NCI-H1092 (cell line): ENCODE results near the gene RSRC2.
"Not testable (repeated sequence)": the region's sequence is repeated elsewhere in the genome, so short reads cannot be mapped to it uniquely, and the experiment has no call there.

Experiments
- DNase-seq: peaks from one replicate; lab custom pipeline; 2025; lab: John Stamatoyannopoulos, UW

Gene RSRC2

DNA sequence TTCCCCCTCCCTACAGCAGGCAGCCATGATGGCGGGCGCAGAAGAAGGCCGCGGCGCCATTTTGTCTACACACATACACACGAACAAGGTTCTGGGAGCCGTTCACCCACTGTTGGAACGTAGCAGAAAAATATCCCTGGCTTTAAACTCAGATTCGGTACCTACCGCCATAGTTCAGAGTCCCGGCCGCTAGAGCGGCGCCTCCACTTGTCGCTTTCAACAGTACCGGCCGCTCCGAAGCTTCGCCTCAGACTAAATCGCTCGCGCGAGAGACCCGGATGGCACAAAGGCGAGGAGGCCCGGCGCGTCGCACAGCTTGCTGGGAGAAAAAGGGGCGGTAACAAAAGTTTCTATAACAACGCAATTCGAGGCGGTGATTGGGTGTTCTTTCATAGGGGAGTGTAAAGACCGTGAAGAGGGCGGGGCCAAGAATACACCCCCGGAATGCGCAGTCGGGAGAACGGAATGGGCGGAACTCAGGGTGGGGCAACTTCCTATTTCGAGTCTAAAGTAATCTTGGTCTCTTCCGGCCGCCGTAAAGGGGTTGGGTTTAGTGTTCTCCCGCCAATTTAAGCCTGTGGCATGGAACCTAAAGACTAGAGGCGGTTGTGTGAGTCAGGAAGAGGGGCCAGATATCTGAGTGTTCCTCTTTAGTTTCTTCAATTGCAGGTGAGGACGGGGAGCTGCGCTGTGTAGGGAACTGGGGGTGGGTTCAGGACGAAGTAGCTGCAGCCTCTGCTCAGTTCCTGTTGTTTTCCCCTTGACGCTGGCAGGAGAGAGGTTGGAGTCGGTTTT, at the start of gene RSRC2, which contains the start of gene KNTC1:
RSRC2 (minus strand) TSS at position 254 of the 795 bp plus-strand sequence; CDS start at position 171, 83 bp downstream.
KNTC1 (plus strand) TSS at position 567 of the 795 bp plus-strand sequence. CDS start 2,815 bp downstream, outside the sequence.
- DNase-seq: peak; percentile 98

- no peak for DNase-seq
These were observed 45.1 kb upstream of the RSRC2 start for GRCh38 chr12:122571821-122572220.

GRCh38 chr12:122570006-122570405, 43.3 kb upstream of the RSRC2 start:
- DNase-seq: not testable (repeated sequence)

DNA sequence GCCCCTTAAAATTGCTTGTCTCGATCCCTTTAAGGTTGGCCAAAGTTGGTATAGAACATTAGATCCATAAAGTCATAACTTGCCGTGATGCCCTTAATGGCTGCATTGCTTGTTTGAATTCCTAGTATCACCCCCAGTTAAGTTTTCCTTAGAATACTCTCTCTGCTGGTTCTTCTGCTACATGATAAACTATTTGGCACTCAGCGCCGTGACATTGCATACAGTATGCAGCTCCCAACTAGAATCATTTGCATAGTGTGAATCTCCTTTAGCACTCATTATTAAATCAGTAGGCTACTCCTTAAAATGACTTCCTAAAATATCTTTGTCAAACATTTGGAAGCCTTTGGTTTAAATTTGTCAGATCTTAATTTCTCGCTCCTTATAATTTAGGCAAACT, 42.6 kb upstream of the RSRC2 start:
- DNase-seq: no peak

- DNase-seq: not testable (repeated sequence)
These were observed 40.1 kb upstream of the RSRC2 start for GRCh38 chr12:122566816-122567215.

DNA sequence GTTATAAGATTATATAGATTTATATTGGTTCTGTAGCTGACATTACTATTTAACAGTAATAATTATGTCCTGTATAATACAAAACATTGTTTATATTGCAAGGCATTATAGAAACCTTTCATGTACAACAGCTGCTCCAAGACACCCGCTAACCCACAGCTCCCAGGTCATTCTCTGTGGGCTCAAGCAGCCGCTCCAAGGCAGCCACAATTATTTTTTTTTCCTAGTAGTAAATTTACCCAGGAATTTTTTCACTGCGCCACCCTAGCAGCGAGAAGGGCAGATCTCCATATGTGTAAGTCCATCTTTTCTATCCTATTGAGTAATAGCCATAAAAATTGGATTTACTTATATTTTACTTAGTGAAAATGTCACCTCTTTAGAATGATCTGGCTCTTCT, 36.6 kb upstream of the RSRC2 start:
- no peak for DNase-seq

- DNase-seq: no peak
These were observed 33.4 kb upstream of the RSRC2 start for GRCh38 chr12:122560138-122560537.

DNA sequence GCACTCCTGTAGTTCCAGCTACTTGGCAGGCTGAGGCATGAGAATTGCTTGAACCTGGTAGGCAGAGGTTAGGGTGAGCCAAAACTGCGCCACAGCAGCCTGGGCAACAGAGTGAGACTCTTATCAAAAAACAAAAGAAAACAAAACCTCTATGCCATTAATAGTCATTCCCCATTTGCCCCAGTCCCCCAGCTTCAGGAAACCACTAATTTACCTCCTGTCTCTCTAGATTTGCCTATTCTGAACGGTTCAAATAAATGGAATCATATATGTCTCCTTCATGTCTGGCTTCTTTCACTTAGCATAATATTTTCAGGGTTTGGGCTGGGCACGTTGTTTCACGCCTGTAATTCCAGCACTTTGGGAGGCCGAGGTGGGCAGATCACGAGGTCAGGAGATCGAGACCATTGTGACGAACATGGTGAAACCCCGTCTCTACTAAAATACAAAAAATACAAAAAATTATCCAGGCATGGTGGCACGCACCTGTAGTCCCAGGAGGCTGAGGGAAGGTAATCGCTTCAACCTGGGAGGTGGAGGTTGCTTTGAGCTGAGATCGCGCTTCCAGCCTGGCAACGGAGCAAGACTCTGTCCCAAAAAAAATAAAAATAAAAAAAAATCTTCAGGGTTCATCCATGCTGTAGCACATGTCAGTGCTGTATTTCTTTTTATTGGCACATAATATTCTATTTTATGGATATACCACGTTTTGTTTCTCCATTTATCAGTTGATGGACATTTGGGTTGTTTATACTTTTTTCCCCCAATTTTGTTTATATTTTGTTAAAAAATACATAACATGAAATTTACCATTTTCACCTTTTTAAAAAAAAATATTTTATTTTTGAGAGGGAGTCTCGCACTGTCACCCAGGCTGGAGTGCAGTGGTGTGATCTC, 32.3 kb upstream of the RSRC2 start:
- DNase-seq: no peak

DNA sequence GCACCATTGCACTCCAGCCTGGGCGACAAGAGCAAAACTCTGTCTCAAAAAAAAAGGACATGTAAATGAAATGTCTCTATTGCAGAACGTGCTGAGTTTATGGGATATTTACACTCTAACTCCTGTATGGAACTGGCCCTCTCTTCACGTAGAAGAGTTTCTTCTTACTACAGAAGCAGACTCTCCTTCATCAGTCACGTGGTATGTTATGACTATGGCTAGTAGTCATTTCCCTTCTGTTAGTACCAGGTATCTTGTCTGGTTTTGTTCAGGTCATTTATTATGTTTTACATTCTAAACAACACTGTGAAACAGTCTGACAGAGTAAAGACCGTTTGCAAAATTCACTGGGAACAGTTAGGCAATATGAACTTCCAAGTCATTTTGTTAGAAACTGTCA, 20.6 kb upstream of the RSRC2 start:
- no peak for DNase-seq

DNA sequence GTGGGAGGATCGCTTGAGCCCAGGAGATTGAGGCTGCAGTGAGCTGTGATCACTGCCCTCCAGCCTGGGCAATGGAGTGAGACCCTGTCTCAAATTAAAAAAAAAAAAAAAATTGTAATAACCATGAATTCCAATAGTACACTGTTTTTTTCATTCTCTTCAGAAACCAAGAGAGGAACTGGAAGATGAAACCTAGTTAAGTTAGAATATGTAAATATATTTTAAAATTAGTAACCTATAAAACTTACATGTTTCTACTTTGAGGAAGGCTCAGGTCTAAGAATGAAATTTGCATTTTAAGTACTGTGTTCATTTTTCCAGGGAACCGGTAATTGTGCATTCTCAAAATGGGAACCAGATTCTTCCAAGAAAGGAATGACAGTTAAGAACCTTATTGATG, 19.1 kb upstream of the RSRC2 start:
- no peak for DNase-seq

GRCh38 chr12:122544537-122544936, 17.8 kb upstream of the RSRC2 start:
- DNase-seq: no peak

DNA sequence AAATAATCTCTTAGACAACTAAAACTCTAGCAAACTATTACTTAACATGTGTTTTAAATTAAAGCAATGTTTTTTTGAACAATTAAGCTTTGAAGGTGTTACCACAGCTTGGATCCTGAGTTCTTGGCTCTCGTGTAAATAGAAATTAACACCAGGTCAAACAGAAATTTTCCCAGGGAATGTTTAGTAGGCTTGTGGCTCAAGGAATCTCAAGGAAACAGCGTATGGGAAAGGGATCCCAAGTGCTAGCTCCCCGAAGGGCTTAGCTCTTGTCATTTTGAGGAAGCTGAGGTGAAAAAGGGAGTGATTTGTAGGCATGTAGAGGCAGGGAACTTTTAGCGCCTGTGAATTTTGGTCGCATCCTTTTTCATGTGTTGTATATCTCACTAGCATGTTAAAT, 11.8 kb upstream of the RSRC2 start:
- no peak for DNase-seq

DNA sequence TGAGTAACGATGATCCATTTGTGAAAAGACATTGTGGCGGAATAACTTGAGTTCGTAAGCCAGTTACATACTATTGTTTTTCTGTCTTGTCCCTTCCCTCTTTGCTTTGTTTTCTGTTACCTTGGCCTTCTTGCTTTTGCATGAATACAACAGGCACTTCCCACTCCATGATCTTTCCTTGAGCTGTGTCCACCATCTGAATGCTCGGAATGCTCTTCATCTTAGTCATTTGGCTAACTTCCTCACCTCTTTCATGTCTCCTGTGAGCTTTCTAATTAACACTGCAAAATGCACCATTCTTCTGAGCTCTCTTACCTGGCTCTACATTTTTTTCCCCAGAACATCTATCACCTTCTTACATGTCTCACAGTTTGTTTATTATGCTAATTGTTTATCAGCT, 10.3 kb upstream of the RSRC2 start:
- DNase-seq: no peak

DNA sequence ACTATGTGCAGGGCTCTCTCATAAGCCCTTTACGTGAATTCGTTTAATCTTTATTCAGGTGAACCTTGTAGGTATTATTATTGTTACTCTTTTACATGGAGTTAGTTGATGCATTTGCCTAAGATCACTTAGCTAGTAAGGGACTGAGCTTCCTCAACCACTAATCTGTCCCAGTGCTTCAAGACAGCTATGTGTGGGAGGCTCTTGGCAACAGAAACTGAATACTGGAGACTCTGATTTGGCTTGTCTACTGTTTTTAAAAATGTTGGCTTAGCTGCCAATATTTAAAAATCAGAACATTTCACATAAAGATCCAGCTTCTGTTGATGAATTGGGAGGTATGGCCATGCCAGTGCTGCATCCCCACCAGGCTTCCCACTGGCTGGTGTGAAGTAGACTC, 7.1 kb upstream of the RSRC2 start:
- DNase-seq: no peak

- no peak for DNase-seq
These were observed 2.3 kb upstream of the RSRC2 start for GRCh38 chr12:122528992-122529391.

GRCh38 chr12:122528582-122528981, 1.8 kb upstream of the RSRC2 start:
- no peak for DNase-seq

DNA sequence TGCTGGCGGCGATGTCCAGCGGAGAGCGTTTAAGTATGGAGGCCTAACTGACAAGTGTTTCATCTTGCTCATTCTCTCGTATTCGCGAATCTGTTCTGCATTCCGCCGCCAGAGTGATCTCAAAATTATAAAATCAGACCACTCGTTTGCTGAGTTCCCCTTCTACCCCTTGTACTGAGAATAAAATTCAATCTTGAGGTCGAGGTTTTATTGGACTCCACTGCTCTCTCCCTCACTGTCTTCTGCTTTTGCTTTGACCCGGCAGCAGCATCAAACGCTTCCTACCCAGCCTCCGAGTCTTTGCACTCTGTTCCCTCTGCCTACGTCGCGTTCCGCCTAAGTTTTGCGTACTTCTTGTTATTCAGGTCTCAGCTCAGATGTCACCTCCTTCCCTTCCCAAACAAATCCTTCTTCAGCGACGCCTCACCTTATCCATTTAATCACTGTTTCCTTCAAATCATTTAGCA, 775 bp upstream of the RSRC2 start:
- no peak for DNase-seq

- no peak for DNase-seq
These were observed 2.7 kb downstream of the RSRC2 start for GRCh38 chr12:122523846-122524718.

GRCh38 chr12:122523280-122523679, 3.5 kb downstream of the RSRC2 start:
- DNase-seq: no peak

GRCh38 chr12:122520676-122521075, 6.1 kb downstream of the RSRC2 start:
- DNase-seq: no peak

DNA sequence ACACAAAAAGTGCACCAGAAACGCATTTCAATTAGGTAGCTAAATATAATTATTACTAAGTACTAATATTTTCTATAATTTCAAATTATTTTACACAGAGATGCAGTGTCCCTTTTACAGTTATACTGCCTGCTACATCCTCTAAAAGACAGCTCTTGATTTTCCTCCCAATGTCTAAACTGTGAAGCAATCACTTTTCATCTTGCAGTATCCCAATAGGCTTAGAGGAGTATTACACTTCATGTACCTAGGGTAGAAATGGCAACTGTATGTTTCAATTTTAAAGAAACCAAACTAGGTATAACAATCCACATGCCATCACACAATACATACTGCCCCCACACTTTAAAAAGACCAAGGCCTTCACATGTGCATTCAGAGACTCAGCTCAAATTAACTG, 7.3 kb downstream of the RSRC2 start:
- no peak for DNase-seq

GRCh38 chr12:122518908-122519307, 7.8 kb downstream of the RSRC2 start:
- no peak for DNase-seq
